ENCODE results near the gene HPSE2.

Gene HPSE2

GRCh38 chr10:98852686-98853085, 383.0 kb downstream of the HPSE2 start:
- no peak for DNase-seq
- Histone ChIP-seq H3K9me3 (ENCODE audit: severe bottlenecking) (no peaks in the 10 kb centered on the region), H3K27ac (no peak overlapping the region), H3K4me3 (ENCODE audit: low read depth, low read length) (no peak overlapping the region), H3K36me3 (no peaks in the 10 kb centered on the region), H3K27me3 (ENCODE audit: insufficient read depth, low read depth, severe bottlenecking) (peaks cover 20% of the 10 kb centered on the region)
- TF ChIP-seq CTCF (IDR thresholded peaks at IDR 0.05; ENCODE audit: low read depth, low read length), result 0 out of 2 replicates have a peak, but pooled peaks have one; percentile 9

GRCh38 chr10:98848361-98848760, 387.3 kb downstream of the HPSE2 start:
- Histone ChIP-seq H3K27me3 (ENCODE audit: insufficient read depth, low read depth, severe bottlenecking) (peaks cover 38% of the 10 kb centered on the region), H3K36me3 (no peaks in the 10 kb centered on the region), H3K4me3 (ENCODE audit: low read depth, low read length) (no peak overlapping the region), H3K27ac (no peak overlapping the region), H3K9me3 (ENCODE audit: severe bottlenecking) (no peaks in the 10 kb centered on the region)
- TF ChIP-seq CTCF (IDR thresholded peaks at IDR 0.05; ENCODE audit: low read depth, low read length), result no peak
- no peak for DNase-seq

- Histone ChIP-seq H3K27ac (no peak overlapping the region), H3K36me3 (no peaks in the 10 kb centered on the region), H3K27me3 (ENCODE audit: insufficient read depth, low read depth, severe bottlenecking) (peaks cover 38% of the 10 kb centered on the region), H3K9me3 (ENCODE audit: severe bottlenecking) (no peaks in the 10 kb centered on the region), H3K4me3 (ENCODE audit: low read depth, low read length) (no peak overlapping the region)
- DNase-seq, result no peak
- TF ChIP-seq CTCF (IDR thresholded peaks at IDR 0.05; ENCODE audit: low read depth, low read length), result no peak
Observed at GRCh38 chr10:98846787-98847186, 388.9 kb downstream of the HPSE2 start.

GRCh38 chr10:98833542-98833941, 402.1 kb downstream of the HPSE2 start:
- DNase-seq, result no peak
- Histone ChIP-seq H3K4me3 (ENCODE audit: low read depth, low read length) (no peak overlapping the region), H3K27ac (no peak overlapping the region), H3K27me3 (ENCODE audit: insufficient read depth, low read depth, severe bottlenecking) (peaks cover 45% of the 10 kb centered on the region), H3K9me3 (ENCODE audit: severe bottlenecking) (no peaks in the 10 kb centered on the region), H3K36me3 (no peaks in the 10 kb centered on the region)
- no peak for TF ChIP-seq CTCF (IDR thresholded peaks at IDR 0.05; ENCODE audit: low read depth, low read length)

- Histone ChIP-seq H3K27me3 (ENCODE audit: insufficient read depth, low read depth, severe bottlenecking) (peaks cover 45% of the 10 kb centered on the region), H3K4me3 (ENCODE audit: low read depth, low read length) (no peak overlapping the region), H3K27ac (no peak overlapping the region), H3K36me3 (no peaks in the 10 kb centered on the region), H3K9me3 (ENCODE audit: severe bottlenecking) (no peaks in the 10 kb centered on the region)
- TF ChIP-seq CTCF (IDR thresholded peaks at IDR 0.05; ENCODE audit: low read depth, low read length), result no peak
- no peak for DNase-seq
Observed at GRCh38 chr10:98832738-98833137, 402.9 kb downstream of the HPSE2 start.

GRCh38 chr10:98832196-98832595, 403.5 kb downstream of the HPSE2 start:
- Histone ChIP-seq H3K9me3 (ENCODE audit: severe bottlenecking) (no peaks in the 10 kb centered on the region), H3K27ac (no peak overlapping the region), H3K36me3 (no peaks in the 10 kb centered on the region), H3K4me3 (ENCODE audit: low read depth, low read length) (no peak overlapping the region), H3K27me3 (ENCODE audit: insufficient read depth, low read depth, severe bottlenecking) (peaks cover 50% of the 10 kb centered on the region)
- TF ChIP-seq CTCF (IDR thresholded peaks at IDR 0.05; ENCODE audit: low read depth, low read length), result no peak
- no peak for DNase-seq

Measured in WERI-Rb-1 (cell line).